HepG2 (cell line): Measurements from ENCODE around the gene PDGFD.

Experiments
- ARHGAP35 ChIP-seq: sonication (generic); formaldehyde crosslinking; IDR thresholded peaks from 2 replicates; pipeline ENCODE4 v1.9.0; 2022; ENCODE audit warnings: mild to moderate bottlenecking, inconsistent platforms, moderate library complexity, missing genetic modification reagents, borderline replicate concordance
- BHLHE40 ChIP-seq: IDR thresholded peaks from 2 replicates; pipeline ENCODE4 v1.6.1; 2011; ENCODE audit warnings: low read length, improper control_type of control experiment
- CBX5 ChIP-seq: sonication (generic); formaldehyde crosslinking; IDR thresholded peaks from 2 replicates; pipeline ENCODE4 v1.4.0; 2020; ENCODE audit warnings: missing genetic modification reagents, borderline replicate concordance
- CSRNP2 ChIP-seq: sonication (generic); formaldehyde crosslinking; conservative IDR thresholded peaks from 2 replicates; pipeline ENCODE4 v1.8.0; 2022; ENCODE audit warnings: low read depth, missing genetic modification reagents
- KAT2B ChIP-seq: fragments of 150-350 bp; IDR thresholded peaks from 2 replicates; pipeline ENCODE4 v1.6.1; 2014; ENCODE audit warnings: low read depth, low read length, borderline replicate concordance
- MAX ChIP-seq: IDR thresholded peaks from 2 replicates; pipeline ENCODE4 v1.6.1; 2012; ENCODE audit warnings: inconsistent platforms
- REST ChIP-seq, 2 experiments: IDR thresholded peaks; 2 replicates each; pipeline ENCODE4 v1.6.1; 2011 to 2012; ENCODE audit warnings: low read length in 2 of 2, borderline replicate concordance in 1 of 2, low read depth in 1 of 2, mild to moderate bottlenecking in 1 of 2, moderate library complexity in 1 of 2
- TAF1 ChIP-seq: sonication (generic); formaldehyde crosslinking; IDR thresholded peaks from 2 replicates; pipeline ENCODE4 v1.4.0; 2020; ENCODE audit warnings: missing genetic modification reagents
- ZBTB7B ChIP-seq: sonication (generic); formaldehyde crosslinking; IDR thresholded peaks from 2 replicates; pipeline ENCODE4 v1.4.0; 2020; ENCODE audit warnings: missing genetic modification reagents
- ZBTB8A ChIP-seq: sonication (generic); formaldehyde crosslinking; IDR thresholded peaks from 2 replicates; pipeline ENCODE4 v1.4.0; 2020; ENCODE audit warnings: mild to moderate bottlenecking, low read depth, missing genetic modification reagents, borderline replicate concordance
- ZFP62 ChIP-seq: sonication (generic); formaldehyde crosslinking; IDR thresholded peaks from 2 replicates; pipeline ENCODE4 v1.4.0; 2020; ENCODE audit warnings: missing genetic modification reagents
- ZNF274 ChIP-seq: sonication (generic); formaldehyde crosslinking; IDR thresholded peaks from 2 replicates; pipeline ENCODE4 v1.5.1; 2020; ENCODE audit warnings: mild to moderate bottlenecking, missing genetic modification reagents
- ZNF431 ChIP-seq: sonication (generic); formaldehyde crosslinking; IDR thresholded peaks from 2 replicates; pipeline ENCODE4 v1.9.0; 2022; ENCODE audit warnings: missing genetic modification reagents, low read depth, mild to moderate bottlenecking, borderline replicate concordance
- ZNF674 ChIP-seq: sonication (generic); formaldehyde crosslinking; IDR thresholded peaks from 2 replicates; pipeline ENCODE4 v1.5.0; 2020; ENCODE audit warnings: low read depth, mild to moderate bottlenecking, missing genetic modification reagents

DNA sequence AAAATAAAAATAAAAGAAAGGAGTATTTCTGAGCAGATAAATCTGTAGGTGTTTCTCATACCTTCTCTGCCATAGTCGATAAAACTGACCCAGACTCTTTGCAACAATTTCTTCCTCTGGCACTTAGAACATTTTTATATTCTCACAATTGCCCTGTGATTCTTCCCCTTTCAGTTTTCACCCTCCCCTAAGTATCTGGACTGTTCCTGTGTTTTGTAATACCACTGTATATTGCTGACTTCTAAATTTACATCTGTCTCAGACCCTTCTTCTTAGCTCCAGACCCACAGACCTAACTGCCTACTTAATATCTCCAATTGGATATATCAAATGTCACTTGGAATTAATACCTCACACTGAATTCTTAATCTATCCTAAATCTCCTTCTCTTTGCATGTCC lies 261.0 kb downstream of the PDGFD start:
- TF ChIP-seq ZBTB8A (CRISPR knock-in tag) (no peak), ZBTB7B (CRISPR knock-in tag) (no peak), ZNF674 (CRISPR knock-in tag) (no peak), KAT2B (no peak), TAF1 (CRISPR knock-in tag) (no peak), REST (IDR thresholded peaks at IDR 0.05; ENCODE audit: borderline replicate concordance in 1 of 2, low read depth in 1 of 2, low read length in 2 of 2) (no peak), ZNF431 (no peak), ZFP62 (CRISPR knock-in tag) (no peak), CBX5 (no peak), ARHGAP35 (CRISPR knock-in tag) (no peak), MAX (no peak), BHLHE40 (no peak), ZNF274 (no peak), CSRNP2 (CRISPR knock-in tag) (no peak)
